ENCODE data around the gene PTGDR. TPM values are rescaled to one million over a fixed set of nuclear protein-coding genes. Genes with fewer than 3 reads are reported as not detected.

The PTGDR gene, protein sequence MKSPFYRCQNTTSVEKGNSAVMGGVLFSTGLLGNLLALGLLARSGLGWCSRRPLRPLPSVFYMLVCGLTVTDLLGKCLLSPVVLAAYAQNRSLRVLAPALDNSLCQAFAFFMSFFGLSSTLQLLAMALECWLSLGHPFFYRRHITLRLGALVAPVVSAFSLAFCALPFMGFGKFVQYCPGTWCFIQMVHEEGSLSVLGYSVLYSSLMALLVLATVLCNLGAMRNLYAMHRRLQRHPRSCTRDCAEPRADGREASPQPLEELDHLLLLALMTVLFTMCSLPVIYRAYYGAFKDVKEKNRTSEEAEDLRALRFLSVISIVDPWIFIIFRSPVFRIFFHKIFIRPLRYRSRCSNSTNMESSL
- polyA plus RNA-seq, result 1.5 TPM
- long read RNA-seq, donor 1, partial matches to known transcripts, result 0 of 3 reads
- long read RNA-seq, donor 1, other reads (novel, unspliced or antisense), result 0 of 3 reads
- long read RNA-seq, donor 2, partial matches to known transcripts, result 0 of 2 reads
- long read RNA-seq, donor 2, other reads (novel, unspliced or antisense), result 0 of 2 reads
- long read RNA-seq, donor 3, result 0 reads
- long read RNA-seq, donor 4, result 0 reads
- long read RNA-seq, donor 5, transcript PTGDR-201 (2 exons, 2,942 nt), result major isoform, 7 of 8 reads
- long read RNA-seq, donor 5, partial matches to known transcripts, result 0 of 8 reads
- long read RNA-seq, donor 5, other reads (novel, unspliced or antisense), result 0 of 8 reads
- long read RNA-seq, donor 6, result 0 reads
- long read RNA-seq, donor 7, transcript PTGDR-201 (2 exons, 2,942 nt), result major isoform, 10 of 10 reads
- long read RNA-seq, donor 7, partial matches to known transcripts, result 0 of 10 reads
- long read RNA-seq, donor 7, other reads (novel, unspliced or antisense), result 0 of 10 reads
- long read RNA-seq, donor 8, partial matches to known transcripts, result 0 of 1 reads
- long read RNA-seq, donor 8, other reads (novel, unspliced or antisense), result 0 of 1 reads
- long read RNA-seq, donor 9, result 0 reads
- long read RNA-seq, donor 10, result 0 reads
- long read RNA-seq, donor 11, partial matches to known transcripts, result 0 of 1 reads
- long read RNA-seq, donor 11, other reads (novel, unspliced or antisense), result 0 of 1 reads

DNA sequence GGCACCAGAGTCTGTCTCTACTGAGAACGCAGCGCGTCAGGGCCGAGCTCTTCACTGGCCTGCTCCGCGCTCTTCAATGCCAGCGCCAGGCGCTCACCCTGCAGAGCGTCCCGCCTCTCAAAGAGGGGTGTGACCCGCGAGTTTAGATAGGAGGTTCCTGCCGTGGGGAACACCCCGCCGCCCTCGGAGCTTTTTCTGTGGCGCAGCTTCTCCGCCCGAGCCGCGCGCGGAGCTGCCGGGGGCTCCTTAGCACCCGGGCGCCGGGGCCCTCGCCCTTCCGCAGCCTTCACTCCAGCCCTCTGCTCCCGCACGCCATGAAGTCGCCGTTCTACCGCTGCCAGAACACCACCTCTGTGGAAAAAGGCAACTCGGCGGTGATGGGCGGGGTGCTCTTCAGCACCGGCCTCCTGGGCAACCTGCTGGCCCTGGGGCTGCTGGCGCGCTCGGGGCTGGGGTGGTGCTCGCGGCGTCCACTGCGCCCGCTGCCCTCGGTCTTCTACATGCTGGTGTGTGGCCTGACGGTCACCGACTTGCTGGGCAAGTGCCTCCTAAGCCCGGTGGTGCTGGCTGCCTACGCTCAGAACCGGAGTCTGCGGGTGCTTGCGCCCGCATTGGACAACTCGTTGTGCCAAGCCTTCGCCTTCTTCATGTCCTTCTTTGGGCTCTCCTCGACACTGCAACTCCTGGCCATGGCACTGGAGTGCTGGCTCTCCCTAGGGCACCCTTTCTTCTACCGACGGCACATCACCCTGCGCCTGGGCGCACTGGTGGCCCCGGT, at the start of gene PTGDR:
PTGDR (plus strand) TSS at position 198 of the 778 bp plus-strand sequence; CDS start at position 315, 117 bp downstream.
- WGBS (ENCODE audit: insufficient coverage, low lambda C conversion rate), result no CpG with 5 or more reads among the region's 63 CpGs
- no peak within 1 kb of the TSS for H3K27ac ChIP-seq (ENCODE audit: low read length)

DNA sequence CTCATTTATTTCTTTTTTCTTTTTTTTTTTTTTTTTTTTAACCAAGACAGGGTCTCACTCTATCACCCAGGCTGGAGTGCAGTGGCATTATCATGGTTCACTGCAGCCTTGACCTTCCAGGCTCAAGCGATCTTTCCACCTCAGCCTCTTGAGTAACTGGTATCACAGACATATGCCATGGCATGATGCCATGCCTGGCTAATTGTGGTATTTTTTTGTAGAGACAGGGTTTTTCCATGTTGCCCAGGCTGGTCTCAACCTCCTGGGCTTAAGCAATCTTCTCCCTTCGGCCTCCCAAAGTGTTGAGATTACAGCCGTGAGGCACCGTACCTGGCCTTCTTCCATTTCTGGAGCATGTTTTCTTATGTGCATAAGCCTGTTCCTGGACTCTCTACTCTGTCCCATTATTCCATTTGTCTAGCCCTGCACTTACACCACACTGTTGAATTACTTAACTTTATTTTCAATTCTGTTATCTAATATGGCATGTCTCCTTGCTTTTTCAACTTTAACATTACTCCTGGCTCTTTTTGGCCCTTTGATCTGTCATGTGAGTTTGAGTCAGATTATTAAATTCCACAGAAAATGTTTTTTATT, 47.9 kb upstream of the PTGDR start:
- DNase-seq, result no peak
- no peaks in the 10 kb centered on the region for H3K4me1 ChIP-seq (ENCODE audit: control insufficient read depth, insufficient read depth, low read length)
- H3K36me3 ChIP-seq (ENCODE audit: control insufficient read depth, insufficient read depth, low read length), result no peaks in the 10 kb centered on the region
- no CpG with 5 or more reads among the region's 4 CpGs for WGBS (ENCODE audit: insufficient coverage, low lambda C conversion rate)
- no peak overlapping the region for H3K27ac ChIP-seq (ENCODE audit: low read length)
- no peak overlapping the region for H3K4me3 ChIP-seq (ENCODE audit: low read length)
- no peaks in the 10 kb centered on the region for H3K9me3 ChIP-seq (ENCODE audit: control insufficient read depth, low read depth, low read length)
- no peaks in the 10 kb centered on the region for H3K27me3 ChIP-seq (ENCODE audit: control insufficient read depth, insufficient read depth, low read length)

More for the DNA sequence above, at the start of gene PTGDR:
- H3K36me3 ChIP-seq (ENCODE audit: control insufficient read depth, insufficient read depth, low read length), result no peaks in the 10 kb centered on the region
- peak in 1 of 2 donors; percentile 47 for DNase-seq
- peaks cover 32% of the 10 kb centered on the region for H3K27me3 ChIP-seq (ENCODE audit: control insufficient read depth, insufficient read depth, low read length)
- H3K4me3 ChIP-seq (ENCODE audit: low read length), result peak within 1 kb of the TSS; percentile 42
- no peaks in the 10 kb centered on the region for H3K9me3 ChIP-seq (ENCODE audit: control insufficient read depth, low read depth, low read length)
- no peaks in the 10 kb centered on the region for H3K4me1 ChIP-seq (ENCODE audit: control insufficient read depth, insufficient read depth, low read length)

DNA sequence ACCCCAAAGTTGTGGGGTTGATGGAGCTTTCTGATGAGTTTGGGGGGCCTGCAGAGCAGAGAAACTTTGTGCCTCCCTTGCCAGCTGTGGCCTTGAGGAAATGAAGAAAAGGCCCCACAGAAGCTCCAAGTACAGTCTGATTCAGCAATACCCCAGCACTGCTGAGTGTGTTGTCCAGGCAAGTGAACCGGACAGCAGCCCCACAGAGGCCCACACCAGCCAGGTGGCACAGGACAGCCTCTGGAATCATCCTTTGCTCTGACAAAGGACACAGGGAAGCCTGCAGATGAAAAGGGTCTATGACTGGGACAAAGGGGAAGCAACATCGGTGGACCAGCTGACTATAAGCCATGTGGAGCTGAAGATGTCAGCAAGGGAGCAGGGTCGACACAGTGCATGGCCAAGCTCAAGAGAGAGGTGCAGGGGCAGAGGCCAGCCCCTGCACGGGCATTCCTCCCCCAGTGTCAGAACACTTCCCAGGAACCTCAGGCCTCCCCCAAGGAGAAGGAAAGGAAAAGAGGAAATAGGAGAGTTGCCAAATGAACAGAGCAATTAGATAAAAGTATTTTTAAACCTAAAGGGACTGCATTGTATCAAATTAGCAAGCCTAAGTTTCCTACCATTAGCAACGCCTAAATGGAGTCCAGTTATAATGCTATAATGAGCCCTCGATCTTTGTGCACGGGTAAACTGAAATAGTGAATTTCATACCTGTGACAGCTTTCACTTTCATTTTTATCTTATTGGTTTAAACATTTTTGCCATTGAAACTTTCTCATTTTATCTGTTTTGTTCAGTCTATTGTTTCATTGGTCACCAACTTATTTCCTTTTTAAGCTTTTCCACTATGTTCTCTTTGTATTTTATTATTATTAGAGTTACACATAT, 46.3 kb upstream of the PTGDR start:
- H3K9me3 ChIP-seq (ENCODE audit: control insufficient read depth, low read depth, low read length), result no peaks in the 10 kb centered on the region
- 100% methylated on average over 1 of the region's 7 CpGs for WGBS (ENCODE audit: insufficient coverage, low lambda C conversion rate)
- DNase-seq, result no peak
- no peak overlapping the region for H3K27ac ChIP-seq (ENCODE audit: low read length)
- H3K27me3 ChIP-seq (ENCODE audit: control insufficient read depth, insufficient read depth, low read length), result no peaks in the 10 kb centered on the region
- H3K36me3 ChIP-seq (ENCODE audit: control insufficient read depth, insufficient read depth, low read length), result no peaks in the 10 kb centered on the region
- H3K4me3 ChIP-seq (ENCODE audit: low read length), result no peak overlapping the region
- H3K4me1 ChIP-seq (ENCODE audit: control insufficient read depth, insufficient read depth, low read length), result no peaks in the 10 kb centered on the region

GRCh38 chr14:52222901-52223300, 44.6 kb upstream of the PTGDR start:
- Histone ChIP-seq H3K9me3 (ENCODE audit: control insufficient read depth, low read depth, low read length) (no peaks in the 10 kb centered on the region), H3K27ac (ENCODE audit: low read length) (no peak overlapping the region), H3K27me3 (ENCODE audit: control insufficient read depth, insufficient read depth, low read length) (no peaks in the 10 kb centered on the region), H3K4me3 (ENCODE audit: low read length) (no peak overlapping the region), H3K4me1 (ENCODE audit: control insufficient read depth, insufficient read depth, low read length) (no peaks in the 10 kb centered on the region), H3K36me3 (ENCODE audit: control insufficient read depth, insufficient read depth, low read length) (no peaks in the 10 kb centered on the region)
- WGBS (ENCODE audit: insufficient coverage, low lambda C conversion rate), result no CpG with 5 or more reads among the region's 9 CpGs
- DNase-seq, result no peak

- Histone ChIP-seq H3K27me3 (ENCODE audit: control insufficient read depth, insufficient read depth, low read length) (no peaks in the 10 kb centered on the region), H3K27ac (ENCODE audit: low read length) (no peak overlapping the region), H3K4me1 (ENCODE audit: control insufficient read depth, insufficient read depth, low read length) (no peaks in the 10 kb centered on the region), H3K4me3 (ENCODE audit: low read length) (no peak overlapping the region), H3K36me3 (ENCODE audit: control insufficient read depth, insufficient read depth, low read length) (no peaks in the 10 kb centered on the region), H3K9me3 (ENCODE audit: control insufficient read depth, low read depth, low read length) (no peaks in the 10 kb centered on the region)
- DNase-seq, result peak; percentile 35 to 66
- WGBS (ENCODE audit: insufficient coverage, low lambda C conversion rate), result 23% methylated on average over 2 of the region's 7 CpGs
These were observed 39.8 kb upstream of the PTGDR start for GRCh38 chr14:52227619-52228222.

DNA sequence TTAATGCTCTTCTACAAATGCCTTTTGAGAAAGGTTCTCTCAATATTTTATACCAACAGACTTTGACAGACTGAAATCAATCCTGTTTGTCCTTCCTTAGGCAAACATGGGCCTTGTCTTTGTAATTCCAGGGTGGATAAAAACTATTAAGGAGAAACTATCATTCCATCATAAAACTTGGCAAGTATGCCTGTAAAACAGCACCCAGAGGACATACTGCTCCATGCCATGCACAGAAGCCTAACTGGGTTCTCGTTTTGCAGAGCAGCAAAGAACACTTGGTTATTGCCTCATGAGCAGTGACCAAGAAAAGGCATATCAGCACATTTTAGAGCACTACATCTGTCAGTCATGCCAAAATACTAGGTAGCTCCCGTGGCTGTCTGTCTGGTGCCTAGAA, 33.8 kb upstream of the PTGDR start:
- WGBS (ENCODE audit: insufficient coverage, low lambda C conversion rate), result no CpG with 5 or more reads among the region's 2 CpGs
- no peak for DNase-seq
- Histone ChIP-seq H3K9me3 (ENCODE audit: control insufficient read depth, low read depth, low read length) (no peaks in the 10 kb centered on the region), H3K4me1 (ENCODE audit: control insufficient read depth, insufficient read depth, low read length) (no peaks in the 10 kb centered on the region), H3K27ac (ENCODE audit: low read length) (no peak overlapping the region), H3K4me3 (ENCODE audit: low read length) (no peak overlapping the region), H3K36me3 (ENCODE audit: control insufficient read depth, insufficient read depth, low read length) (no peaks in the 10 kb centered on the region), H3K27me3 (ENCODE audit: control insufficient read depth, insufficient read depth, low read length) (no peaks in the 10 kb centered on the region)

- 67% methylated on average over 1 of the region's 2 CpGs for WGBS (ENCODE audit: insufficient coverage, low lambda C conversion rate)
- DNase-seq, result peak in 1 of 2 donors; percentile 16
- no peak overlapping the region for H3K27ac ChIP-seq (ENCODE audit: low read length)
- no peaks in the 10 kb centered on the region for H3K4me1 ChIP-seq (ENCODE audit: control insufficient read depth, insufficient read depth, low read length)
- H3K36me3 ChIP-seq (ENCODE audit: control insufficient read depth, insufficient read depth, low read length), result no peaks in the 10 kb centered on the region
- H3K27me3 ChIP-seq (ENCODE audit: control insufficient read depth, insufficient read depth, low read length), result no peaks in the 10 kb centered on the region
- H3K4me3 ChIP-seq (ENCODE audit: low read length), result no peak overlapping the region
- H3K9me3 ChIP-seq (ENCODE audit: control insufficient read depth, low read depth, low read length), result no peaks in the 10 kb centered on the region
These were observed 32.1 kb upstream of the PTGDR start for GRCh38 chr14:52235434-52235833.

- Histone ChIP-seq H3K27me3 (ENCODE audit: control insufficient read depth, insufficient read depth, low read length) (no peaks in the 10 kb centered on the region), H3K4me1 (ENCODE audit: control insufficient read depth, insufficient read depth, low read length) (no peaks in the 10 kb centered on the region), H3K9me3 (ENCODE audit: control insufficient read depth, low read depth, low read length) (no peaks in the 10 kb centered on the region), H3K36me3 (ENCODE audit: control insufficient read depth, insufficient read depth, low read length) (no peaks in the 10 kb centered on the region), H3K27ac (ENCODE audit: low read length) (no peak overlapping the region), H3K4me3 (ENCODE audit: low read length) (no peak overlapping the region)
- WGBS (ENCODE audit: insufficient coverage, low lambda C conversion rate), result 61% methylated on average over 3 of the region's 7 CpGs
- no peak for DNase-seq
These were observed 31.5 kb upstream of the PTGDR start for GRCh38 chr14:52235866-52236510.

All from large intestine (tissue), 12 donors.